A673 (cell line): ENCODE data around the gene FBXL7. TPM values are rescaled to one million over a fixed set of nuclear protein-coding genes. Genes with fewer than 3 reads are reported as not detected.

Experiments used
- BruUV-seq: library from RNA; stranded (reverse); fragments of 400-500 nt; replicated peaks from 2 replicates; lab custom pipeline; 2021; lab: Mats Ljungman, UMichigan
- CTCF ChIA-PET: fragments of 300-600 bp; sonication (Branson Sonifier 250); formaldehyde crosslinking; loops from one replicate; lab custom pipeline; 2022; ENCODE audit warnings: antibody characterized with exemption; lab: Charles Lee
- POLR2A ChIA-PET: fragments of 300-600 bp; sonication (Branson Sonifier 250); formaldehyde crosslinking; loops from one replicate; lab custom pipeline; 2022; ENCODE audit warnings: antibody characterized with exemption; ENCODE audit not compliant: low non-redundant PET; lab: Charles Lee
- DNase-seq: peaks from one replicate; pipeline ENCODE4 v3.0.0-alpha.2; 2015; ENCODE audit warnings: low spot score
- H3K27ac ChIP-seq: fragments of 200-600 bp; sonication (generic); 2 replicates; pipeline ENCODE4 v1.5.1; 2016; ENCODE audit warnings: mixed run types, low read depth, mild to moderate bottlenecking, mixed read lengths, antibody characterized with exemption, low read length; ENCODE audit not compliant: poor library complexity, severe bottlenecking
- H3K27me3 ChIP-seq: fragments of 200-600 bp; sonication (generic); replicated peaks from 2 replicates; pipeline ENCODE4 v1.6.1; 2017; ENCODE audit warnings: mixed run types, low read depth, mild to moderate bottlenecking, mixed read lengths, antibody characterized with exemption, low read length; ENCODE audit not compliant: insufficient read depth, poor library complexity
- H3K36me3 ChIP-seq: fragments of 200-600 bp; sonication (generic); 2 replicates; pipeline ENCODE4 v1.6.1; 2016; ENCODE audit warnings: mixed run types, mild to moderate bottlenecking, mixed read lengths, antibody characterized with exemption, low read length; ENCODE audit not compliant: insufficient read depth, poor library complexity, severe bottlenecking
- H3K4me1 ChIP-seq: fragments of 200-600 bp; sonication (generic); 2 replicates; pipeline ENCODE4 v1.6.1; 2017; ENCODE audit warnings: mixed run types, mild to moderate bottlenecking, mixed read lengths, antibody characterized with exemption, low read length; ENCODE audit not compliant: insufficient read depth, poor library complexity, severe bottlenecking
- H3K4me3 ChIP-seq: fragments of 200-600 bp; sonication (generic); 2 replicates; pipeline ENCODE4 v1.5.1; 2016; ENCODE audit warnings: low read depth, mixed run types, mild to moderate bottlenecking, mixed read lengths, low read length; ENCODE audit not compliant: poor library complexity, severe bottlenecking
- H3K9me3 ChIP-seq: fragments of 200-600 bp; sonication (generic); 2 replicates; pipeline ENCODE4 v1.6.1; 2016; ENCODE audit warnings: mixed run types, low read depth, mild to moderate bottlenecking, mixed read lengths, antibody characterized with exemption, low read length; ENCODE audit not compliant: poor library complexity, severe bottlenecking
- EZH2 ChIP-seq: fragments of 200-600 bp; sonication (generic); IDR thresholded peaks from 2 replicates; pipeline ENCODE4 v1.6.1; 2017; ENCODE audit warnings: borderline replicate concordance, low read depth, mild to moderate bottlenecking, mixed read lengths, antibody characterized with exemption, low read length; ENCODE audit not compliant: poor library complexity, severe bottlenecking
- intact Hi-C: fragments of 100-400 bp; cut with micrococcal nuclease; formaldehyde crosslinking; loops from one replicate; pipeline ENCODE4 v1.10.0; 2022; ENCODE audit not compliant: unreplicated experiment
- total RNA-seq: library from RNA; stranded (reverse); gene quantifications from 2 replicates; pipeline ENCODE4 v1.2.3, GENCODE V29; 2021
- TF ChIP-seq, protein P1 (sequence below): fragments of 300-800, 200-600 bp; sonication (generic); conservative IDR thresholded peaks from 2 replicates; pipeline ENCODE4 v1.5.1; 2017; ENCODE audit warnings: low read depth, mild to moderate bottlenecking, antibody characterized with exemption, low read length, moderate library complexity, mixed read lengths

The FBXL7 gene
- total RNA-seq, 1 experiment from 2014 or later = 5.9 TPM

DNA sequence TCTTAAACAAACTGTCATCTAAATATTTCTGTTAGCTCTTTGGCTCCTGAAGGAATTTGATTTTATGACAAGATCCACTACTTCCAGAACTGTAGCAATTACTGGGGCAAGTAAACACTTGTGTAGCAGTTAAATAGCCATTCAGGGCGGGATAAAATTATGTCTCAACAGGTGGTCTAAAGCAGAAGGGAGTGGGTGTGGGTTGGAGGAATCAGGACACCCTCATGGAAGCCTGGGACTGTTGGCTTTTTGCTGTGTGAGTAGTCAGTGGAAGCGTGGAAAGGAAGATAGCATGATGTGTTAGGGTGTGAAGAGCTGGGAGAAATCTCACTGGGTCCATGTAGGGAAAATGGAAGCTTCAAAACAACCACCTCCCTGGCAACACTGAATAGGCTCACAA lies 127.1 kb downstream of the FBXL7 start:
- no TSS peak for BruUV-seq
- POLR2A ChIA-PET = no interaction called here
- Histone ChIP-seq H3K27ac (no peak overlapping the region), H3K4me1 (no peaks in the 10 kb centered on the region), H3K4me3 (no peak overlapping the region), H3K9me3 (no peaks in the 10 kb centered on the region), H3K27me3 (no peaks in the 10 kb centered on the region), H3K36me3 (no peaks in the 10 kb centered on the region)
- TF ChIP-seq, protein P1, sequence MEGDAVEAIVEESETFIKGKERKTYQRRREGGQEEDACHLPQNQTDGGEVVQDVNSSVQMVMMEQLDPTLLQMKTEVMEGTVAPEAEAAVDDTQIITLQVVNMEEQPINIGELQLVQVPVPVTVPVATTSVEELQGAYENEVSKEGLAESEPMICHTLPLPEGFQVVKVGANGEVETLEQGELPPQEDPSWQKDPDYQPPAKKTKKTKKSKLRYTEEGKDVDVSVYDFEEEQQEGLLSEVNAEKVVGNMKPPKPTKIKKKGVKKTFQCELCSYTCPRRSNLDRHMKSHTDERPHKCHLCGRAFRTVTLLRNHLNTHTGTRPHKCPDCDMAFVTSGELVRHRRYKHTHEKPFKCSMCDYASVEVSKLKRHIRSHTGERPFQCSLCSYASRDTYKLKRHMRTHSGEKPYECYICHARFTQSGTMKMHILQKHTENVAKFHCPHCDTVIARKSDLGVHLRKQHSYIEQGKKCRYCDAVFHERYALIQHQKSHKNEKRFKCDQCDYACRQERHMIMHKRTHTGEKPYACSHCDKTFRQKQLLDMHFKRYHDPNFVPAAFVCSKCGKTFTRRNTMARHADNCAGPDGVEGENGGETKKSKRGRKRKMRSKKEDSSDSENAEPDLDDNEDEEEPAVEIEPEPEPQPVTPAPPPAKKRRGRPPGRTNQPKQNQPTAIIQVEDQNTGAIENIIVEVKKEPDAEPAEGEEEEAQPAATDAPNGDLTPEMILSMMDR = no peak
- TF ChIP-seq EZH2 = no peak
- no peak for DNase-seq
- CTCF ChIA-PET = no interaction called here
- intact Hi-C loops = no loop called here

- no peak overlapping the region for H3K4me3 ChIP-seq
- no TSS peak for BruUV-seq
- DNase-seq = no peak
- intact Hi-C loops = no loop called here
- no peak for TF ChIP-seq EZH2
- TF ChIP-seq, protein P1 = no peak
- POLR2A ChIA-PET = no interaction called here
- CTCF ChIA-PET = no interaction called here
- no peaks in the 10 kb centered on the region for H3K9me3 ChIP-seq
- H3K36me3 ChIP-seq = no peaks in the 10 kb centered on the region
- H3K27ac ChIP-seq = no peak overlapping the region
- no peaks in the 10 kb centered on the region for H3K4me1 ChIP-seq
- no peaks in the 10 kb centered on the region for H3K27me3 ChIP-seq
Measured at GRCh38 chr5:15627647-15628046, 127.7 kb downstream of the FBXL7 start.

DNA sequence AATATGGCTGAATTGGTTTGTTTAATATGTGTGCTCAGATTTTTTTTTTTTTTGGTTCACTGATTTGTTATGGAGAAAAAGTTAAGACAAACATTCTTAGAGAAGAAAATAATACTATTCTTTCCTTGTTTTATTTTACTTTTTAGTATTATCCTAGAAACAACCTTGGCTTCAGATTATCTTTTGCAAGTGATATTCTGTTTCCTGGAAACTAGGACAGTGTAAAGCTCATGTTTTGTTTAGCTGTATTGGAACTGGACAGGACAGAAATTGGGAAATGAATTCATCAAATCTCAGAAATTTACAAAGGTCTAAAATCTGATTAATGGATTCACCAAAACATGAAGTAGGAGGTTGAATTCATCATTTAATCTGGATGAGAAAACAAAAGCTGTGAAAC lies 130.5 kb downstream of the FBXL7 start:
- no peaks in the 10 kb centered on the region for H3K27me3 ChIP-seq
- ChIA-PET POLR2A (no interaction called here), CTCF (no interaction called here)
- no peak overlapping the region for H3K4me3 ChIP-seq
- intact Hi-C loops = no loop called here
- no peak overlapping the region for H3K27ac ChIP-seq
- TF ChIP-seq EZH2 = no peak
- TF ChIP-seq, protein P1 = no peak
- no TSS peak for BruUV-seq
- no peaks in the 10 kb centered on the region for H3K36me3 ChIP-seq
- DNase-seq = no peak
- H3K9me3 ChIP-seq = no peaks in the 10 kb centered on the region
- H3K4me1 ChIP-seq = no peaks in the 10 kb centered on the region
